H1 (cell line): ENCODE measurements around the gene HILPDA. TPM values are rescaled to one million over a fixed set of nuclear protein-coding genes. Genes with fewer than 3 reads are reported as not detected.

Source experiments
- CEBPB ChIP-seq: IDR thresholded peaks from 2 replicates; pipeline ENCODE4 v1.6.1; 2012; ENCODE audit warnings: low read depth, low read length
- EP300 ChIP-seq, 2 experiments: IDR thresholded peaks; 1 replicate in 1 of 2; 2 replicates in 1 of 2; pipeline ENCODE4 v1.6.1; 2011 to 2012; ENCODE audit warnings: low read depth in 2 of 2, low read length in 2 of 2, mild to moderate bottlenecking in 2 of 2, borderline replicate concordance in 1 of 2, inconsistent platforms in 1 of 2, moderate library complexity in 1 of 2
- JUN ChIP-seq: IDR thresholded peaks from 2 replicates; pipeline ENCODE4 v1.6.1; 2011; ENCODE audit warnings: low read depth, mild to moderate bottlenecking, improper control_type of control experiment, low read length
- TEAD4 ChIP-seq: IDR thresholded peaks from 2 replicates; pipeline ENCODE4 v1.6.1; 2012; ENCODE audit warnings: low read depth, low read length, inconsistent platforms, mixed read lengths
- YY1 ChIP-seq: IDR thresholded peaks from 2 replicates; pipeline ENCODE4 v1.6.1; 2011; ENCODE audit warnings: low read depth, mild to moderate bottlenecking, low read length
- polyA plus RNA-seq, 7 experiments: library from polyadenylated mRNA; depleted of rRNA in 3 of 7; stranded (reverse) in 5 of 7; unstranded in 2 of 7; fragments of >200 nt in 5 of 7; fragments of 200-250 nt in 2 of 7; gene quantifications; 1 replicate in 5 of 7; 2 replicates in 1 of 7; 4 replicates in 1 of 7; pipeline versions ENCODE4 v1.2.1 to v1.2.3, GENCODE V29; 2011 to 2013; ENCODE audit warnings: missing spikeins in 2 of 7, mixed read lengths in 2 of 7
- total RNA-seq: library from RNA; stranded (reverse); fragmentation: NEBNext Ultra II Directional; extraction: Animal tissue kit (Norgen Biotek cat#: 25700); gene quantifications from 2 replicates; pipeline ENCODE4 v1.2.1, GENCODE V29; 2021

HILPDA gene
- total and polyA plus RNA-seq, 2 of the 8 experiments (the other 6 are each of a cell fraction or from before 2014, with no cell fraction given), result 35.6 to 80.0 TPM

GRCh38 chr7:128417071-128417470 lies 38.6 kb upstream of the HILPDA start (continued):
- TF ChIP-seq EP300 (IDR thresholded peaks at IDR 0.05; ENCODE audit: borderline replicate concordance in 1 of 2, low read depth in 2 of 2, low read length in 2 of 2), result no peak
- TF ChIP-seq CEBPB, result no peak
- TF ChIP-seq YY1, result no peak
- TF ChIP-seq JUN, result no peak
- no peak for TF ChIP-seq TEAD4
- TF ChIP-seq, all 59 proteins: peak for 0
